Activated naive CD4-positive, alpha-beta T cell treated with anti-CD3 and anti-CD28 coated beads, Interleukin-2, amount 50 U/mL, for 72 hours (primary cell): ENCODE measurements around the gene CDH2. TPM values are rescaled to one million over a fixed set of nuclear protein-coding genes. Genes with fewer than 3 reads are reported as not detected.

Experiments
- ATAC-seq, 2 donors: fragments of 150-1000 bp; cut with Tn5 transposase; 2 replicates each; pipeline ENCODE4 v1.10.0; 2021; ENCODE audit warnings: mild to moderate bottlenecking in 2 of 2, moderate library complexity in 2 of 2
- DNase-seq, 2 donors: peaks; one replicate each; pipeline ENCODE4 v3.0.0; 2021 to 2022; ENCODE audit warnings: low spot score in 2 of 2
- H3K27ac Mint-ChIP-seq, 2 donors: one replicate each; pipeline ENCODE4 v1.8.0; 2022; ENCODE audit warnings: mild to moderate bottlenecking in 2 of 2, mixed read lengths in 2 of 2
- H3K36me3 Mint-ChIP-seq, 2 donors: one replicate each; pipeline ENCODE4 v1.8.0; 2022; ENCODE audit warnings: mixed read lengths in 2 of 2
- H3K9me3 Mint-ChIP-seq, 2 donors: one replicate each; pipeline ENCODE4 v1.8.0; 2022; ENCODE audit warnings: mixed read lengths in 2 of 2
- total RNA-seq, 2 donors: library from RNA; stranded (reverse); gene quantifications; one replicate each; pipeline ENCODE4 v1.2.3, GENCODE V29; 2022

CDH2 gene
- total RNA-seq, 2 donors from 2014 or later, result 0.05 to 0.23 TPM

- H3K27ac Mint-ChIP-seq, result no peak overlapping the region
- H3K36me3 Mint-ChIP-seq, result no peaks in the 10 kb centered on the region
- no peak for ATAC-seq
- H3K9me3 Mint-ChIP-seq, result peaks cover 4 to 8% of the 10 kb centered on the region in 2 donors
- DNase-seq, result no peak
Measured at GRCh38 chr18:28048612-28049011, 128.3 kb downstream of the CDH2 start.

DNA sequence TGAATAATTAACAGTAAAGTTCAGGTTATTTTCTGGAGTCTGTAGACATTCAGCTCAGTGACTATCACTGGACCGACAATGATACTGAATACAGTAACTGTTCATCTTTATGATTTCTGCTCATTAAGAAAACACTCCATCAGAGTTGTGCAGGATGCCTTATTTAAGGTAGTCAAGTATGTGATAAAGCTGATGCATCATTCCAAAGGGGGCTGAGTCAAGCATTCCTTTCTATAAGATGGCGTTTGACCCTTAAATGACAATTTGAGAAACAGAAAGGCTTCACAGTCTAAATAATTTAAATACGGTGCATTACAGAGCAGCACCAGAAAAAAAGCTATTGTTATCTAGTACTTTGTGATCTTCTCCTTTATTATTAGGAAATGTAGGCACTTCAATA is 131.1 kb downstream of the CDH2 start:
- ATAC-seq (no peak), DNase-seq (no peak)
- no peaks in the 10 kb centered on the region for H3K36me3 Mint-ChIP-seq
- peaks cover 4 to 8% of the 10 kb centered on the region in 2 donors for H3K9me3 Mint-ChIP-seq
- no peak overlapping the region for H3K27ac Mint-ChIP-seq

DNA sequence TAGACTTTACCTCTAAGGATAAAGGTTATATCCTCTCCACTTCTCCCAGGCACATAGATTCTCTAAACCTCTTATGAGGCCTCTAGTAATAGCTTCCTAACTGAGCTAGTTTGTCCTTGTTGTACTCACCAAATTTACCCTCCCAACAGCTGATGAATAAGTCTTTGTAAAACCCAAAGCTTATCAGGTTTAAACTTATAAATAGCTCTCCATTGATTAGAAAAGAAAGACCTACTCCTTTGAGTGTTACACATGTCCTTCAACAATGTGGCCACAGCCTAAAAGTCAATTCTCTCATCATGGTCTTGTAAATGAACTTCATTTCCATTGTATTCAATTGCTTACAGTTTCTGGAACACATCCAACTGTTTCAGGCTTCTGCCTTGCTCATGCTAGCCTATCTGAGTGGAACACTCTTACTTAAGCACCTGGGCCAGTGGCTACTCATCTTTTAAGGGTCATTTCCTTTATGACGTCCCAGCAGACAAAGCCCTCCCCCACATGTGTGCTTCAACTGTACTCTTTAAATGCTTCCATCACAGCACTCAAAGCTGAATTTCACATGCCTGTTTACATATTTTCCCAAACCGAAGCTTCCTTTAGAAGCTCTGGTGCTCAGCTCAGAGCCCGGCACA is 131.6 kb downstream of the CDH2 start:
- no peaks in the 10 kb centered on the region for H3K36me3 Mint-ChIP-seq
- ATAC-seq (no peak), DNase-seq (no peak)
- H3K27ac Mint-ChIP-seq, result no peak overlapping the region
- H3K9me3 Mint-ChIP-seq, result peaks cover 4 to 8% of the 10 kb centered on the region in 2 donors

DNA sequence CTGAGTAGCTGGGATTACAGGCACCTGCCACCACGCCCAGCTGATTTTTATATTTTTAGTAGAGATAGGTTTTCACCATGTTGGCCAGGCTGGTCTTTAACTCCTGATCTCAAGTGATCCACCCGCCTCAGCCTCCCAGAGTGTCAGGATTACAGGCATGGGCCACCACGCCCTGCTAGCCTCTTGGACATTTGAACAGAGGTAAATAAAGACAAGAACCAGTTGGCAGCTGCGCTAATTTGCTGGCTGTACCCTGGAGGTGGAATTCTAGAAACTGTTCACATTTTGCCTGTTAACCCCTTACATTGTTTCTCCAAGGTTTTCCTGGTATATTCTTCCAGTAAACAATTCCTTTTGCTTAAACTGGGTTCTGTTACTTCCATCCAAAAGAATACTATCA is 132.9 kb downstream of the CDH2 start:
- DNase-seq, result no peak
- Mint-ChIP-seq H3K27ac (no peak overlapping the region), H3K9me3 (peaks cover 4 to 8% of the 10 kb centered on the region in 2 donors), H3K36me3 (no peaks in the 10 kb centered on the region)
- ATAC-seq, result no peak

DNA sequence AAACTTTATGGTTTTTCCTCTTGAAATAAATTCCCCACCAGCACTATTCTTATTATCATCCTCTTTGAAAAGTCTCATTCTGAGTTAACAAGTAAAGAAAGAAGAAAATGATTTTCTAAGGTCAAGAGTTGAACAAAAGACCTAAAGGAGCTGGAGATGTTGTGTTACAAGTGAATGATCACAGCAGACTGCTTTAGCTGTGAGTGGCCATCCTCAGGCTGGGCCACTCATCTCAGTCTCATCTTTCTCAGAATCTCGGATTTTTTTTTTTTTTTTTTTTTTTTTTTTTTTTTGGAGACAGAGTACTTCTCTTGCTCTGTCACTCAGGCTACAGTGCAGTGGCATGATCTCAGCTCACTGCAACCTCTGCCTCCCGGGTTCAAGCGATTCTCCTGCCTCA is 133.3 kb downstream of the CDH2 start:
- Mint-ChIP-seq H3K9me3 (peaks cover 4 to 8% of the 10 kb centered on the region in 2 donors), H3K27ac (no peak overlapping the region), H3K36me3 (no peaks in the 10 kb centered on the region)
- no peak for ATAC-seq
- no peak for DNase-seq

DNA sequence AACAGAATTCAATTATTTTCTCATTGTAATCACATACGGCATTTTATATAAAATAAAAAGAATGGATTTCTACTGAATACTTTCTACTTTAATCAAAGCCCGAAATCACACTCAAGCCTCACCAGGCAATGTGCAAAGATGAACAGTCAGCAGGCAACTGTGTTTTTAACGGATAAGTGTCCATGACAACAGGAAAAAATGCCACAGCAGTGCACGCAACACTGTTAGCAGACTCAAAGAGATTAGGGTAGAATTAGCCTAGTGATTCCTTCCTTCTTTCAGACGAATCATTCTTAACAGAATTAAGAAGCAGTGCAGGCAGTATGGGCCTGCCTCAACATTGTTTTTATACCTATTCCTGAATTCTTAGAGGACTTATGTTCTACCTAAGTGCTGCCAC is 135.6 kb downstream of the CDH2 start:
- Mint-ChIP-seq H3K27ac (no peak overlapping the region), H3K9me3 (peaks cover 8 to 13% of the 10 kb centered on the region in 2 donors), H3K36me3 (no peaks in the 10 kb centered on the region)
- DNase-seq, result no peak
- no peak for ATAC-seq

DNA sequence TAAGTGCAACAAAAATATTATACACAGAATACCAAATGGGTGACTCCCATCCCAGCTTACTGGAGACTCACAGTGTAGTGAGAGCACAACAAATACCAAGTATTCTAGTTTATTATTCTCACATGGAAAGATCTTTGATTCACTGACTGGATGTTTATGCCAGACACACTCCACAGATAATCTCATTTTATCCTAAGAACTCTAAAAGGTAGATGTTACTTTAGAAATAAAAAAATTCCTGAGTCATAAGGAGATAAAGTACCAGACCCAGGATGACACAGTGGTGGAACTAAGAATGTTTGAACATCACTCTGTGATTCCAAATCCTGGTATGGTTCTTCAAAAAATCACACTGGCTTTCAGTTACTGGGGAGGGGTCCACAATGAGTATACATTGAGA is 136.2 kb downstream of the CDH2 start:
- no peak overlapping the region for H3K27ac Mint-ChIP-seq
- ATAC-seq (no peak), DNase-seq (no peak)
- peaks cover 8 to 13% of the 10 kb centered on the region in 2 donors for H3K9me3 Mint-ChIP-seq
- no peaks in the 10 kb centered on the region for H3K36me3 Mint-ChIP-seq

DNA sequence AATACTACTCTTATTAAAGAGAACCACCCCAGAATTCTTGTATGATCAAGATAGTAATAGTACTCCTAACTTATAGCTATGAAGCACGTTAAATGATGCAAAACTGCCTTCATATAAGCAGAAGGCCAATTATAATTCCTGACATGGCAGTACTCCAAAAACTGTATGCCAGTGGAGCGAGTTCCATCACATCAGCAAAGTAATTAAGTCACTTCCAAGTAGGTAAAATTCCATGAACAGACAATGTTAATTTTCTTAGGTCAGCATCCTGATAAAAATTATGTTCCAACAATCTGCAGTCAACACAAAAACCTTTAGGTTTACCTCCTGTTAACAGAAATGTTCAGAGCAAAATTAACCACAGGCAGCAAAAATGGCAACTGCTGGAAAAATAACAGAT is 136.7 kb downstream of the CDH2 start:
- Mint-ChIP-seq H3K36me3 (no peaks in the 10 kb centered on the region), H3K27ac (no peak overlapping the region), H3K9me3 (peaks cover 8 to 13% of the 10 kb centered on the region in 2 donors)
- DNase-seq, result no peak
- ATAC-seq, result no peak

GRCh38 chr18:28039691-28040090 is 137.2 kb downstream of the CDH2 start:
- Mint-ChIP-seq H3K36me3 (no peaks in the 10 kb centered on the region), H3K9me3 (peaks cover 4 to 9% of the 10 kb centered on the region in 2 donors), H3K27ac (no peak overlapping the region)
- ATAC-seq (no peak), DNase-seq (no peak)

- H3K27ac Mint-ChIP-seq, result no peak overlapping the region
- H3K9me3 Mint-ChIP-seq, result peaks cover 4 to 6% of the 10 kb centered on the region in 2 donors
- no peak for ATAC-seq
- DNase-seq, result no peak
- H3K36me3 Mint-ChIP-seq, result no peaks in the 10 kb centered on the region
Measured at GRCh38 chr18:28039078-28039477, 137.9 kb downstream of the CDH2 start.

DNA sequence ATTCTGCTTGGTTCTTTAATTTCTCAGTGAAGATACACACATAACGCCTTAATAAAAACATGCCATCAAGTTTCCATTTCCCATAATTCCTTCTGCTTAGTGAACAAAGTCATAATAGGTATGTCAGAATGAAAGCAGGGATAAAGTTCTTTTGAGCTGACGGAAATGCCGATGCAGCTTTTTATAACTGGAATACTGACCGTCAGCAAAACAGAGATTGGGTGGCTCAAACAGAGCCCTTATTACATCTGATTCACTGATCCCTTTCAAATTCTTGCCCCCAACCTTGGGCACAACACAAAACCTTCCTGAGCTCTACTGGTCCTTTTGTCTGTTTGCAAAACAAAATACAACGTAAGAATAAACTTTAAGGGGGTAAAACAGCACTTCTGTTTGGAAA is 140.4 kb downstream of the CDH2 start:
- Mint-ChIP-seq H3K27ac (no peak overlapping the region), H3K9me3 (peaks cover 4 to 11% of the 10 kb centered on the region in 2 donors), H3K36me3 (no peaks in the 10 kb centered on the region)
- DNase-seq (no peak), ATAC-seq (no peak)

DNA sequence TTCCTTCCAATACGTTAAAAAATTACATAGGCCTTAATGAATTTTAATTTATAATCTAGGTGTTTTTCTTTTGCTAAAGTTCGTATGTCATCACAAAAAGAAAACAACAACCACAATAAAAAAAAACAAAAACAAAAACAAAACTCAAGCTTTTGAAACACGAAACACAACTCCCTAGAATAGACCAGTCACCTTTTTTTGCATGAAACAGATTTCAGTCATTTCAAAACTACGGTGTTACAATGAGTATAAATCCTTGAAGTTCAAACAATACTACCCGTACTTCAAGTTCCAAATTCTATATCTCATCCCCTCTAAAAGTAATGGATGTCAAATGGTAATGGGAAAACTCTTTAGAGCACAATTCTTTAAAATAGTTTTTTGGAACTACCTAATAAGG is 142.4 kb downstream of the CDH2 start:
- ATAC-seq (no peak), DNase-seq (no peak)
- Mint-ChIP-seq H3K27ac (no peak overlapping the region), H3K9me3 (peaks cover 12 to 19% of the 10 kb centered on the region in 2 donors), H3K36me3 (no peaks in the 10 kb centered on the region)

DNA sequence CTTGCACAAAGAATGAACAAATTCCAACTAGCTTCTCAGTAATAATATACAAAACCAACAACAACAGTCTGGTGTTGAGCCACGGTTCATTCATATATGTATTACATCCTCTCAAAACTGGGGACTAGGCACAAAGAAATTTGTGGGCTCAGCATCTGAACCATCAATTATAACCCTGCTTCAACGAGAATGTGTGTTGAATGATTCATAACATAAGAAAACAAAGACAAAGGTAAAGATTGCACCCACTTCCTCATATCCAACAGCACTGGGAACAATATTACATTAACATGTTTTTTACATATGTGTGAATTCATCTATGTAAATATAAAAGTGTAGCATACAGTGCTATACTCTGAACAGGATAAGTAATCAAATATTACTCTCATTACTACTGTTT is 144.8 kb downstream of the CDH2 start:
- H3K27ac Mint-ChIP-seq, result no peak overlapping the region
- ATAC-seq (no peak), DNase-seq (no peak)
- no peaks in the 10 kb centered on the region for H3K36me3 Mint-ChIP-seq
- peaks cover 8 to 19% of the 10 kb centered on the region in 2 donors for H3K9me3 Mint-ChIP-seq

GRCh38 chr18:28030458-28030857 is 146.5 kb downstream of the CDH2 start:
- H3K36me3 Mint-ChIP-seq, result no peaks in the 10 kb centered on the region
- no peak for DNase-seq
- no peak overlapping the region for H3K27ac Mint-ChIP-seq

DNA sequence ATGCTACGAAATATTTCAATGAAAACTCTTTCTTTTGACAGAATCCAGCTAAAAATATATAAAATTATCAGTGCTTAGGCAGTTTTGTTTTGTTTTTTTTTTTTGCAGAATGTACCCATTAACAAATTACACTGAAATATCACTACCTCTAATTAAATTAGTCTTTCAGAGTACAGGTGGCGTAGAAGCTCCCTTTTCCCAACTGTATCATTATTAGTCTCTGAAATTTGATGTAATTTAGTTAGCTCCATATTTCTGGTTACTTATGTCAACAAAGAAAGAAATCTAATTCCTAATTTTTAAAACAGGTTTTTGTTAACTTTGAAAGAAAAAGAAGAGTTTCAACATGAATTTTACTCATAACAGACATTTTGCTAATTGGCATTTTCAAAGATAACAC is 149.2 kb downstream of the CDH2 start:
- H3K36me3 Mint-ChIP-seq, result no peaks in the 10 kb centered on the region
- DNase-seq, result no peak
- no peak for ATAC-seq

More at GRCh38 chr18:28030458-28030857, 146.5 kb downstream of the CDH2 start:
- H3K9me3 Mint-ChIP-seq, result peaks cover 11 to 13% of the 10 kb centered on the region in 2 donors
- no peak for ATAC-seq

DNA sequence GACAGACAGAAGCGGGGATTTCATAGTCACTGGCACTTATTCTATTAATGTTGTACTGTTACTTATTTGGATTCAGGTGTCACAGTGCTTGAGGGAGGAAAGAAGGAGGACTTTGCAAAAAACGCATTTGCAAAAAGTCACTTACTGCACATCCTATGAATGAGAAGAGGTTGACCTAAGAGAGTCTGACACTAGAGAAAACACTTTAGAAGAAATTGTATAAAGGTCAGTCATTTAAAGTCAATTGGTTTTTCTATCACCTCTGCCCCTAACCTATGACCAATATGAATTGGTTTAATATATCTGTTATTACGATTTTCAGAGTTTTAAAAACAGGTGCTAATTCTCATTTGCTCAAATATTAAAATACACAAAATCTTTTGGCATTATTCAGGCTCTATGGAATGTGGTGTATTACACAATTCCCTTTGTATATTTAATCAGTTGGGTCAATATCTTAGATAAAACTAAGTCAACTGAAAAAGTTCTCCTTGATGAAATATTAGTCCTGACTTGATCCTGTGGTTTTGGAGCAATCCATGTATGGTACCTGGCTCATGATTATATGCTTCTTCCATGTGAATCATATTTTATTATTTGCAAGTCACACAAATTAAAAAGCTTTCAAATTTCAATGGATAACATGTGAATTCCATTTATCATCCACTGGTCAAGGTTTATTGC is 157.4 kb downstream of the CDH2 start:
- Mint-ChIP-seq H3K9me3 (peaks cover 9 to 17% of the 10 kb centered on the region in 2 donors), H3K36me3 (no peaks in the 10 kb centered on the region), H3K27ac (no peak overlapping the region)
- ATAC-seq (no peak), DNase-seq (no peak)

More for the DNA sequence above, 149.2 kb downstream of the CDH2 start:
- peaks cover 11 to 14% of the 10 kb centered on the region in 2 donors for H3K9me3 Mint-ChIP-seq
- H3K27ac Mint-ChIP-seq, result no peak overlapping the region

- Mint-ChIP-seq H3K36me3 (no peaks in the 10 kb centered on the region), H3K27ac (no peak overlapping the region), H3K9me3 (peaks cover 9 to 17% of the 10 kb centered on the region in 2 donors)
- ATAC-seq (no peak), DNase-seq (no peak)
Measured at GRCh38 chr18:28018351-28018750, 158.6 kb downstream of the CDH2 start.

DNA sequence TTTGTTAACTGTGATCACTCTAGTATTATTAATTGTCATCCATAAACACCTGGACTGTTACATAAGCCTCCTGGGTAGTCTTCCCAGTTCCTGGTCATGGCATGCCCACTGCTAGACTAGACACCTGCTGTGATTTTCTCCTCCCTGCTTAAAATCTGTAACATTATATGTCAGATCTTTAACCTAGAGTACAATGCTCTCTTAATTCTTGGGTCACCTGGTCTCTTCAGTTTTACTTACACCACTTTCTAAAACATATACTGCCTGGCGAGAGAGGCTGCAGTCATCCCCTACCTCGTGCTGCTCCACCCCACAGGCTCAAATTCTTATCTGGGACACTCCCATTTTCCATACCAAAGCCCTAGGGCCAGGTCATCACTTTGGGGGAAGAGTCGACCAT is 161.3 kb downstream of the CDH2 start:
- DNase-seq, result no peak

More for the DNA sequence above, 161.3 kb downstream of the CDH2 start:
- H3K36me3 Mint-ChIP-seq, result no peaks in the 10 kb centered on the region
- H3K27ac Mint-ChIP-seq, result no peak overlapping the region
- H3K9me3 Mint-ChIP-seq, result peaks cover 9 to 17% of the 10 kb centered on the region in 2 donors
- no peak for ATAC-seq
